ENCODE measurements around the gene UGT1A1. TPM values are rescaled to one million over a fixed set of nuclear protein-coding genes. Genes with fewer than 3 reads are reported as not detected.

Gene UGT1A1
- total and polyA plus RNA-seq, 2 experiments from 2014 or later: not detected

- Histone ChIP-seq H3K4me1 (ENCODE audit: low read depth) (no peaks in the 10 kb centered on the region), H3K4me3 (no peak overlapping the region), H3K27me3 (no peaks in the 10 kb centered on the region), H3K9me3 (ENCODE audit: low read depth) (no peaks in the 10 kb centered on the region), H3K36me3 (no peaks in the 10 kb centered on the region), H3K27ac (no peak overlapping the region)
- peak in 1 of 2 donors; percentile 9 for DNase-seq (ENCODE audit: low read depth in 1 of 2, low spot score in 1 of 2)
- no peak for TF ChIP-seq CTCF (IDR thresholded peaks at IDR 0.05; ENCODE audit: low read depth, low read length)
Measured at GRCh38 chr2:233816334-233816733, 56.3 kb downstream of the UGT1A1 start.

- Histone ChIP-seq H3K4me1 (ENCODE audit: low read depth) (no peaks in the 10 kb centered on the region), H3K36me3 (no peaks in the 10 kb centered on the region), H3K9me3 (ENCODE audit: low read depth) (no peaks in the 10 kb centered on the region), H3K4me3 (no peak overlapping the region), H3K27me3 (no peaks in the 10 kb centered on the region), H3K27ac (no peak overlapping the region)
- peak; percentile 10 to 36 for DNase-seq (ENCODE audit: low read depth in 1 of 2, low spot score in 1 of 2)
- TF ChIP-seq CTCF (IDR thresholded peaks at IDR 0.05; ENCODE audit: low read depth, low read length): no peak
Measured at GRCh38 chr2:233816771-233817170, 56.7 kb downstream of the UGT1A1 start.

- TF ChIP-seq CTCF (IDR thresholded peaks at IDR 0.05; ENCODE audit: low read depth, low read length): no peak
- DNase-seq (ENCODE audit: low read depth in 1 of 2, low spot score in 1 of 2): peak in 1 of 2 donors; percentile 58
- no peaks in the 10 kb centered on the region for H3K9me3 ChIP-seq (ENCODE audit: low read depth)
Measured at GRCh38 chr2:233817361-233817911, 57.4 kb downstream of the UGT1A1 start.

GRCh38 chr2:233817995-233818638 is 58.0 kb downstream of the UGT1A1 start:
- Histone ChIP-seq H3K27me3 (no peaks in the 10 kb centered on the region), H3K27ac (no peak overlapping the region), H3K4me1 (ENCODE audit: low read depth) (no peaks in the 10 kb centered on the region), H3K4me3 (no peak overlapping the region), H3K36me3 (no peaks in the 10 kb centered on the region), H3K9me3 (ENCODE audit: low read depth) (no peaks in the 10 kb centered on the region)
- TF ChIP-seq CTCF (IDR thresholded peaks at IDR 0.05; ENCODE audit: low read depth, low read length): no peak
- DNase-seq (ENCODE audit: low read depth in 1 of 2, low spot score in 1 of 2): no peak

More at GRCh38 chr2:233817361-233817911, 57.4 kb downstream of the UGT1A1 start:
- no peaks in the 10 kb centered on the region for H3K27me3 ChIP-seq
- H3K4me1 ChIP-seq (ENCODE audit: low read depth): no peaks in the 10 kb centered on the region
- H3K36me3 ChIP-seq: no peaks in the 10 kb centered on the region
- no peak overlapping the region for H3K27ac ChIP-seq
- H3K4me3 ChIP-seq: no peak overlapping the region

GRCh38 chr2:233818639-233819621 is 58.9 kb downstream of the UGT1A1 start:
- Histone ChIP-seq H3K4me3 (no peak overlapping the region), H3K4me1 (ENCODE audit: low read depth) (no peaks in the 10 kb centered on the region), H3K27ac (no peak overlapping the region), H3K9me3 (ENCODE audit: low read depth) (no peaks in the 10 kb centered on the region), H3K27me3 (no peaks in the 10 kb centered on the region), H3K36me3 (no peaks in the 10 kb centered on the region)
- no peak for DNase-seq (ENCODE audit: low read depth in 1 of 2, low spot score in 1 of 2)
- no peak for TF ChIP-seq CTCF (IDR thresholded peaks at IDR 0.05; ENCODE audit: low read depth, low read length)

Data from cardiac muscle cell (in vitro differentiated cells and primary cell).